Tibial nerve (tissue), 4 donors: Measurements from ENCODE around the gene GARRE1. TPM values are rescaled to one million over a fixed set of nuclear protein-coding genes. Genes with fewer than 3 reads are reported as not detected.

Source experiments
- DNase-seq, 2 donors: peaks; one replicate each; pipeline ENCODE4 v3.0.0-alpha.2; 2019; ENCODE audit warnings: low spot score in 2 of 2
- H3K27ac ChIP-seq, 4 donors: fragments of 200-600 bp; sonication (generic) in 3 of 4; one replicate each; pipeline ENCODE4 v1.5.1; 2017 to 2019; ENCODE audit warnings: mild to moderate bottlenecking in 1 of 4
- H3K27me3 ChIP-seq, 2 donors: fragments of 200-600 bp; sonication (generic) in 1 of 2; one replicate each; pipeline versions ENCODE4 v1.5.1 to v1.6.0; 2017 to 2019
- H3K36me3 ChIP-seq, 3 donors: fragments of 200-600 bp; sonication (generic); one replicate each; pipeline ENCODE4 v1.5.1; 2018 to 2019
- H3K4me1 ChIP-seq, 4 donors: fragments of 200-600 bp; sonication (generic) in 3 of 4; one replicate each; pipeline ENCODE4 v1.5.1; 2017 to 2019
- H3K4me3 ChIP-seq, 4 donors: fragments of 200-600 bp; sonication (generic) in 3 of 4; one replicate each; pipeline ENCODE4 v1.5.1; 2017 to 2019; ENCODE audit warnings: mild to moderate bottlenecking in 1 of 4, moderate library complexity in 1 of 4
- H3K9me3 ChIP-seq, 4 donors: fragments of 200-600 bp; sonication (generic) in 3 of 4; one replicate each; pipeline ENCODE4 v1.5.1; 2017 to 2019
- CTCF ChIP-seq, 5 experiments: fragments of 200-600 bp in 3 of 5; fragments of 450-650 bp in 2 of 5; sonication (generic) in 3 of 5; IDR thresholded peaks; one replicate each; pipeline ENCODE4 v1.5.1; 2016 to 2019; ENCODE audit warnings: antibody characterized with exemption in 5 of 5, mild to moderate bottlenecking in 3 of 5, moderate library complexity in 2 of 5
- EP300 ChIP-seq, 2 donors: sonication (generic); formaldehyde crosslinking; IDR thresholded peaks; one replicate each; pipeline ENCODE4 v1.6.1; 2017; ENCODE audit warnings: antibody characterized with exemption in 2 of 2, mild to moderate bottlenecking in 1 of 2
- POLR2A ChIP-seq, 2 donors: fragments of 450-650 bp; IDR thresholded peaks; one replicate each; pipeline ENCODE4 v1.6.1; 2017; ENCODE audit warnings: antibody characterized with exemption in 2 of 2, mild to moderate bottlenecking in 2 of 2, moderate library complexity in 2 of 2
- WGBS, 2 donors: methylation state at CpG; one replicate each; pipeline ENCODE4 v1.1.5; 2018; 5-methylcytosine and 5-hydroxymethylcytosine counted together
- total RNA-seq, 4 donors: library from RNA; depleted of rRNA; stranded (reverse); fragments of >200 nt; gene quantifications; one replicate each; pipeline ENCODE4 v1.1.0, GENCODE V29; 2016

GARRE1 gene
- total RNA-seq, 4 donors from 2014 or later, result 21.6 to 35.4 (median 30.9) TPM

GRCh38 chr19:34291235-34291634 lies 36.9 kb downstream of the GARRE1 start:
- WGBS, 2 donors, result 92 to 93% methylated on average over 2 of the region's 2 CpGs
- Histone ChIP-seq H3K27me3 (no peaks in the 10 kb centered on the region), H3K9me3 (peaks cover 0 to 7% (median 0%) of the 10 kb centered on the region in 4 donors), H3K4me1 (peaks cover 0 to 3% (median 0%) of the 10 kb centered on the region in 4 donors), H3K36me3 (peaks cover 0 to 14% (median 0%) of the 10 kb centered on the region in 3 donors), H3K27ac (no peak overlapping the region), H3K4me3 (no peak overlapping the region)
- DNase-seq, result no peak
- TF ChIP-seq POLR2A (IDR thresholded peaks at IDR 0.05) (no peak), EP300 (IDR thresholded peaks at IDR 0.05) (no peak), CTCF (IDR thresholded peaks at IDR 0.05) (no peak)

GRCh38 chr19:34295103-34295502 lies 40.7 kb downstream of the GARRE1 start:
- TF ChIP-seq CTCF (IDR thresholded peaks at IDR 0.05) (no peak), POLR2A (IDR thresholded peaks at IDR 0.05) (no peak), EP300 (IDR thresholded peaks at IDR 0.05) (no peak)
- Histone ChIP-seq H3K4me1 (no peaks in the 10 kb centered on the region), H3K27ac (no peak overlapping the region), H3K9me3 (peaks cover 0 to 7% (median 0%) of the 10 kb centered on the region in 4 donors), H3K27me3 (no peaks in the 10 kb centered on the region), H3K36me3 (peaks cover 0 to 21% (median 0%) of the 10 kb centered on the region in 3 donors), H3K4me3 (no peak overlapping the region)
- no peak for DNase-seq

- TF ChIP-seq CTCF (IDR thresholded peaks at IDR 0.05) (no peak), POLR2A (IDR thresholded peaks at IDR 0.05) (no peak), EP300 (IDR thresholded peaks at IDR 0.05) (no peak)
- H3K27ac ChIP-seq, result no peak overlapping the region
- H3K4me1 ChIP-seq, result no peaks in the 10 kb centered on the region
- WGBS, 2 donors, result 86 to 89% methylated on average over 10 of the region's 10 CpGs
- H3K27me3 ChIP-seq, result no peaks in the 10 kb centered on the region
- peaks cover 0 to 37% (median 0%) of the 10 kb centered on the region in 3 donors for H3K36me3 ChIP-seq
- no peak for DNase-seq
- H3K9me3 ChIP-seq, result no peaks in the 10 kb centered on the region
- no peak overlapping the region for H3K4me3 ChIP-seq
These were observed 44.7 kb downstream of the GARRE1 start for GRCh38 chr19:34298891-34299520.

GRCh38 chr19:34299576-34299975 lies 45.2 kb downstream of the GARRE1 start:
- DNase-seq, result no peak
- Histone ChIP-seq H3K36me3 (peaks cover 0 to 37% (median 0%) of the 10 kb centered on the region in 3 donors), H3K27ac (no peak overlapping the region), H3K4me1 (no peaks in the 10 kb centered on the region), H3K27me3 (no peaks in the 10 kb centered on the region), H3K4me3 (no peak overlapping the region), H3K9me3 (no peaks in the 10 kb centered on the region)
- TF ChIP-seq EP300 (IDR thresholded peaks at IDR 0.05) (no peak), CTCF (IDR thresholded peaks at IDR 0.05) (no peak), POLR2A (IDR thresholded peaks at IDR 0.05) (no peak)
- WGBS, 2 donors, result 75 to 82% methylated on average over 5 of the region's 5 CpGs

- 90 to 95% methylated on average over 9 to 13 of the region's 13 CpGs for WGBS, 2 donors
- peaks cover 0 to 4% (median under 1%) of the 10 kb centered on the region in 4 donors for H3K4me1 ChIP-seq
- TF ChIP-seq POLR2A (IDR thresholded peaks at IDR 0.05) (no peak), EP300 (IDR thresholded peaks at IDR 0.05) (no peak), CTCF (IDR thresholded peaks at IDR 0.05) (no peak)
- H3K27ac ChIP-seq, result no peak overlapping the region
- H3K4me3 ChIP-seq, result no peak overlapping the region
- H3K36me3 ChIP-seq, result peaks cover 0 to 37% (median 0%) of the 10 kb centered on the region in 3 donors
- no peaks in the 10 kb centered on the region for H3K27me3 ChIP-seq
- no peak for DNase-seq
- no peaks in the 10 kb centered on the region for H3K9me3 ChIP-seq
These were observed 46.0 kb downstream of the GARRE1 start for GRCh38 chr19:34300380-34300779.
